DOHH2 (cell line): ENCODE results near the gene DMTF1.
"Not testable (repeated sequence)": the region's sequence is repeated elsewhere in the genome, so short reads cannot be mapped to it uniquely, and the experiment has no call there.

Experiments
- H3F3A ChIP-seq: fragments of 200-600 bp; sonication (generic), shearing (Covaris generic); 2 replicates; pipeline ENCODE4 v1.6.0; 2016; ENCODE audit warnings: antibody characterized with exemption, mild to moderate bottlenecking; ENCODE audit not compliant: control insufficient read depth, insufficient read depth
- H3K27ac ChIP-seq: fragments of 200-600 bp; sonication (generic); 2 replicates; pipeline ENCODE4 v1.5.1; 2014; ENCODE audit warnings: low read depth, mild to moderate bottlenecking, low read length, moderate library complexity
- H3K27me3 ChIP-seq: fragments of 200-600 bp; sonication (generic); 2 replicates; pipeline ENCODE4 v1.6.1; 2014; ENCODE audit warnings: mild to moderate bottlenecking, low read length, mixed read lengths; ENCODE audit not compliant: control insufficient read depth
- H3K36me3 ChIP-seq: fragments of 200-600 bp; sonication (generic); 2 replicates; pipeline ENCODE4 v1.6.1; 2014; ENCODE audit warnings: mild to moderate bottlenecking, low read length, moderate library complexity, mixed read lengths; ENCODE audit not compliant: control insufficient read depth
- H3K4me1 ChIP-seq: fragments of 200-600 bp; sonication (generic); 2 replicates; pipeline ENCODE4 v1.6.1; 2014; ENCODE audit warnings: mild to moderate bottlenecking, low read length, mixed read lengths; ENCODE audit not compliant: control insufficient read depth
- H3K4me2 ChIP-seq: fragments of 200-600 bp; sonication (generic); 2 replicates; pipeline ENCODE4 v1.6.0; 2014; ENCODE audit warnings: mild to moderate bottlenecking, low read length, moderate library complexity
- H3K4me3 ChIP-seq: fragments of 200-600 bp; sonication (generic); 2 replicates; pipeline ENCODE4 v1.5.1; 2014; ENCODE audit warnings: mild to moderate bottlenecking, low read length, mixed read lengths
- H3K79me2 ChIP-seq: fragments of 200-600 bp; sonication (generic); 2 replicates; pipeline ENCODE4 v1.6.1; 2014; ENCODE audit warnings: mild to moderate bottlenecking, low read length, mixed read lengths; ENCODE audit not compliant: control insufficient read depth
- H3K9me2 ChIP-seq: fragments of 200-600 bp; sonication (generic); replicated peaks from 2 replicates; pipeline ENCODE4 v1.6.1; 2014; ENCODE audit warnings: mild to moderate bottlenecking, low read length, mixed read lengths; ENCODE audit not compliant: control insufficient read depth
- H3K9me3 ChIP-seq: fragments of 200-600 bp; sonication (generic); 2 replicates; pipeline ENCODE4 v1.6.1; 2014; ENCODE audit warnings: antibody characterized with exemption, low read length, mixed read lengths; ENCODE audit not compliant: control insufficient read depth, insufficient read depth
- H4K20me1 ChIP-seq: fragments of 200-600 bp; sonication (generic); 2 replicates; pipeline ENCODE4 v1.6.0; 2014; ENCODE audit warnings: low read depth, mild to moderate bottlenecking, antibody characterized with exemption, low read length, moderate library complexity; ENCODE audit not compliant: control insufficient read depth, insufficient read depth
- EZH2phosphoT487 ChIP-seq: fragments of 200-600 bp; sonication (generic); IDR thresholded peaks from 2 replicates; pipeline ENCODE4 v1.6.1; 2017; ENCODE audit warnings: borderline replicate concordance, mild to moderate bottlenecking, antibody characterized with exemption, low read length, moderate library complexity, mixed read lengths
- TF ChIP-seq, protein P1 (sequence below): fragments of 200-600 bp; sonication (generic); IDR thresholded peaks from one replicate; pipeline ENCODE4 v1.5.1; 2014; ENCODE audit warnings: antibody characterized with exemption, mild to moderate bottlenecking, low read depth, low read length; ENCODE audit not compliant: poor library complexity, severe bottlenecking

The DMTF1 gene

DNA sequence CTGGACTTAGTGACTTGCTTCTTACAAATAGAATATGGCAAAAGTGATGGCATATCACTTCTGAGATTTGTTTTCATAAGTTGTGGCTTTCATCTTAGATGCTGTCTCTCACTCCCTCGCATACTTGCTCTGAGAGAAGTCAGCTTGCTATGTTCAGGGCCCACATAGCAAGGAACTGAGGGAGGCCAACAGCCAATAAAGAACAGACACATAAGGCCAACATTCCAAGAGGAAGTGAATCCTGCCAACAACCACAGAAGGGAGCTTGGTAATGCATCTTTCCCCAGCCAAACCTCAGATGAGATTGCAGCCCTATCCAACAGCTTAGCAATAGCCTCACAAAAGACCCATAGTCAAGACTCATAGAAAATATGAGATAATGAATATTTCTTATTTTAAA, 39.2 kb upstream of the DMTF1 start:
- no peak for TF ChIP-seq EZH2phosphoT487
- TF ChIP-seq, protein P1, sequence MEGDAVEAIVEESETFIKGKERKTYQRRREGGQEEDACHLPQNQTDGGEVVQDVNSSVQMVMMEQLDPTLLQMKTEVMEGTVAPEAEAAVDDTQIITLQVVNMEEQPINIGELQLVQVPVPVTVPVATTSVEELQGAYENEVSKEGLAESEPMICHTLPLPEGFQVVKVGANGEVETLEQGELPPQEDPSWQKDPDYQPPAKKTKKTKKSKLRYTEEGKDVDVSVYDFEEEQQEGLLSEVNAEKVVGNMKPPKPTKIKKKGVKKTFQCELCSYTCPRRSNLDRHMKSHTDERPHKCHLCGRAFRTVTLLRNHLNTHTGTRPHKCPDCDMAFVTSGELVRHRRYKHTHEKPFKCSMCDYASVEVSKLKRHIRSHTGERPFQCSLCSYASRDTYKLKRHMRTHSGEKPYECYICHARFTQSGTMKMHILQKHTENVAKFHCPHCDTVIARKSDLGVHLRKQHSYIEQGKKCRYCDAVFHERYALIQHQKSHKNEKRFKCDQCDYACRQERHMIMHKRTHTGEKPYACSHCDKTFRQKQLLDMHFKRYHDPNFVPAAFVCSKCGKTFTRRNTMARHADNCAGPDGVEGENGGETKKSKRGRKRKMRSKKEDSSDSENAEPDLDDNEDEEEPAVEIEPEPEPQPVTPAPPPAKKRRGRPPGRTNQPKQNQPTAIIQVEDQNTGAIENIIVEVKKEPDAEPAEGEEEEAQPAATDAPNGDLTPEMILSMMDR = no peak
- Histone ChIP-seq H3K9me2 (no peaks in the 10 kb centered on the region), H3K27me3 (no peaks in the 10 kb centered on the region), H3K4me2 (no peak overlapping the region), H3K79me2 (no peaks in the 10 kb centered on the region), H3F3A (no peaks in the 10 kb centered on the region), H3K27ac (no peak overlapping the region), H3K9me3 (peaks cover 6% of the 10 kb centered on the region; the same call in 1 of the 2 replicates), H3K4me3 (no peak overlapping the region), H3K4me1 (no peaks in the 10 kb centered on the region), H4K20me1 (no peaks in the 10 kb centered on the region), H3K36me3 (no peaks in the 10 kb centered on the region)

DNA sequence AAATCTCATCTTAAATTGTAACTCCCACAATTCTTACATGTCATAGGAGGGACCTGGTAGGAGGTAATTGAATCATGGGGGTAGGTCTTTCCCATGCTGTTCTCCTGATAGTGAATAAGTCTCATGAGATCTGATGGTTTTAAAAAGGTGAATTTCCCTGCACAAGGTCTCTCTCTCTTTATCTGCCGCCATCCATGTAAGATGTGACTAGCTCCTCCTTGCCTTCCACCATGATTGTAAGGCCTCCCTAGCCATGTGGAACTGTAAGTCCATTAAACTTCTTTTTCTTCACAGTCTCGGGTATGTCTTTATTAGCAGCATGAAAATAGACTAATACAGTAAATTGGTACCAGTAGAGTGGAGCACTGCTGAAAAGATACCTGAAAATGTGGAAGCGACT, 38.3 kb upstream of the DMTF1 start:
- H3K27ac ChIP-seq, H3K27me3 ChIP-seq, H3K4me3 ChIP-seq, H3K4me2 ChIP-seq, H4K20me1 ChIP-seq, H3K36me3 ChIP-seq, H3K79me2 ChIP-seq, H3K4me1 ChIP-seq, H3K9me2 ChIP-seq, H3F3A ChIP-seq, H3K9me3 ChIP-seq: not testable (repeated sequence)

DNA sequence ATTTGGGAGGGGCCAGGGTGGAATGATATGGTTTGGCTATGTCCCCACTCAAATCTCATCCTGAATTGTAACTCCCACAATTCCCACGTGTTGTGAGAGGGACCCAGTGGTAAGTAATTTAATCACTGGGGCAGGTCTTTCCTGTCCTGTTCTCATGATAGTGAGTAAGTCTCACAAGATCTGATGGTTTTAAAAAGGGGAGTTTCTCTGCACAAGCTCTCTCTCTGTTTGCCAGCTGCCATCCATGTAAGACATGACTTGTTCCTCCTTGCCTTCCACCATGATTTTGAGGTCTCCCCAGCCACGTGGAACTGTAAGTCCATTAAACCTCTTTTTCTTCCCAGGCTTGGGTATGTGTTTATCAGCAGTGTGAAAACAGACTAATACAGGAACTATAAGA, 36.5 kb upstream of the DMTF1 start:
- H3F3A ChIP-seq, H3K4me1 ChIP-seq, H3K79me2 ChIP-seq, H3K4me3 ChIP-seq, H4K20me1 ChIP-seq, H3K27me3 ChIP-seq, H3K9me3 ChIP-seq, H3K27ac ChIP-seq, H3K36me3 ChIP-seq, H3K4me2 ChIP-seq, H3K9me2 ChIP-seq: not testable (repeated sequence)

DNA sequence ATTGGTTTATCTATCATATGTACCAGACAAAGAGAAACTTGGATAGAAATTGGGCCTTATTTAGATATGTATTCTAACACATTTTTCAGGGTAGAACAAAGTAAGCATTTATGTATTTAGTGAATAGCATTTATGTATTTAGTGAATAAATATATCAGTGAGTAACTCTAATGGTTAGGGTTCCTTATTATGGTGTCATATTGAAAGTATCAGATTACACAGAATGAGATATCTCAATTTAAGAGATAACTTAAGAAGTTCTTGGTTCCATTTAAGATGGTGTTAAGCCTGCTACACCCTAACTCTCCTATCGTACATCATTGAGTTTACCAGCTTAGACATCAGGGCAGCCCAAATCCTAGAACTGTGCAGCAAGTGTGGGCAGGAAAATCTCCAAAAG, 35.9 kb upstream of the DMTF1 start:
- no peak overlapping the region for H3K27ac ChIP-seq
- no peaks in the 10 kb centered on the region for H3F3A ChIP-seq
- H3K4me1 ChIP-seq = no peaks in the 10 kb centered on the region
- H3K4me2 ChIP-seq = no peak overlapping the region
- H3K79me2 ChIP-seq = no peaks in the 10 kb centered on the region
- no peaks in the 10 kb centered on the region for H3K9me2 ChIP-seq
- H3K4me3 ChIP-seq = no peak overlapping the region
- H3K27me3 ChIP-seq = no peaks in the 10 kb centered on the region
- peaks cover 6% of the 10 kb centered on the region; the same call in 1 of the 2 replicates for H3K9me3 ChIP-seq
- no peaks in the 10 kb centered on the region for H3K36me3 ChIP-seq
- no peaks in the 10 kb centered on the region for H4K20me1 ChIP-seq
- no peak for TF ChIP-seq EZH2phosphoT487
- TF ChIP-seq, protein P1 = no peak
